ENCODE measurements around the gene PNMA8A. TPM values are rescaled to one million over a fixed set of nuclear protein-coding genes. Genes with fewer than 3 reads are reported as not detected.
A peak's percentile ranks its signal among the peaks of the same experiment; 100 is the strongest.

PNMA8A gene
- polyA plus RNA-seq, 1 donor (not counting 4 experiments of a cell fraction or from before 2014, with no cell fraction given) = 0.24 TPM

- Histone ChIP-seq H4K20me1 (ENCODE audit: control insufficient read depth, extremely low read depth, insufficient read depth, low read length) (no peaks in the 10 kb centered on the region), H3K27me3 (ENCODE audit: control insufficient read depth, extremely low read depth, insufficient read depth, low read length) (no peaks in the 10 kb centered on the region), H3K36me3 (ENCODE audit: control insufficient read depth in 2 of 2, extremely low read depth in 1 of 2, insufficient read depth in 2 of 2, low read length in 2 of 2) (no peaks in the 10 kb centered on the region), H3K9ac (ENCODE audit: control insufficient read depth, extremely low read depth, insufficient read depth, low read length) (no peak overlapping the region), H3K79me2 (ENCODE audit: control insufficient read depth, insufficient read depth, low read length) (no peaks in the 10 kb centered on the region), H3K9me3 (ENCODE audit: control insufficient read depth, low read depth, low read length) (peaks cover 2% of the 10 kb centered on the region), H3K27ac (ENCODE audit: control insufficient read depth, insufficient read depth, low read length) (no peak overlapping the region), H3K4me3 (ENCODE audit: control insufficient read depth in 2 of 3, extremely low read depth in 1 of 3, insufficient read depth in 2 of 3, low read depth in 1 of 3, low read length in 3 of 3) (no peak overlapping the region), H2AFZ (ENCODE audit: control insufficient read depth, low read length) (peak overlapping the region; percentile 19), H3K9me1 (ENCODE audit: control insufficient read depth, extremely low read depth, insufficient read depth, low read length) (no peaks in the 10 kb centered on the region), H3K4me1 (ENCODE audit: control insufficient read depth, extremely low read depth, insufficient read depth, low read length) (peaks cover 3% of the 10 kb centered on the region), H3K4me2 (ENCODE audit: control insufficient read depth, extremely low read depth, insufficient read depth, low read depth, low read length) (peak overlapping the region; percentile 27)
- TF ChIP-seq CTCF (optimal IDR thresholded peaks at IDR 0.05 in 1 of 3, IDR thresholded peaks at IDR 0.05 in 1 of 3, conservative IDR thresholded peaks at IDR 0.05 in 1 of 3; ENCODE audit: extremely low read depth in 1 of 3, insufficient read depth in 2 of 3, low read length in 3 of 3) = peak; percentile 79 to 97 (median 85)
- TF ChIP-seq EZH2 (IDR thresholded peaks at IDR 0.05; ENCODE audit: low read length) = no peak
- DNase-seq (ENCODE audit: low read depth, low spot score) = no peak
- no peak for FAIRE-seq
- dilution Hi-C loops (cut with MboI; ENCODE audit: extremely low pct_ligation_motif_present, low sequenced_read_pairs) = no loop called here
Observed at GRCh38 chr19:46513461-46514236, 42.3 kb upstream of the PNMA8A start.

GRCh38 chr19:46511237-46511636, 39.9 kb upstream of the PNMA8A start:
- H3K9me1 ChIP-seq (ENCODE audit: control insufficient read depth, extremely low read depth, insufficient read depth, low read length) = no peaks in the 10 kb centered on the region
- peaks cover 2% of the 10 kb centered on the region for H3K9me3 ChIP-seq (ENCODE audit: control insufficient read depth, low read depth, low read length)
- H3K4me1 ChIP-seq (ENCODE audit: control insufficient read depth, extremely low read depth, insufficient read depth, low read length) = peaks cover 3% of the 10 kb centered on the region
- H3K27ac ChIP-seq (ENCODE audit: control insufficient read depth, insufficient read depth, low read length) = no peak overlapping the region
- no peak overlapping the region for H3K4me2 ChIP-seq (ENCODE audit: control insufficient read depth, extremely low read depth, insufficient read depth, low read depth, low read length)
- H3K79me2 ChIP-seq (ENCODE audit: control insufficient read depth, insufficient read depth, low read length) = no peaks in the 10 kb centered on the region
- H3K4me3 ChIP-seq (ENCODE audit: control insufficient read depth in 2 of 3, extremely low read depth in 1 of 3, insufficient read depth in 2 of 3, low read depth in 1 of 3, low read length in 3 of 3) = no peak overlapping the region
- no peaks in the 10 kb centered on the region for H3K36me3 ChIP-seq (ENCODE audit: control insufficient read depth in 2 of 2, extremely low read depth in 1 of 2, insufficient read depth in 2 of 2, low read length in 2 of 2)
- no peak for FAIRE-seq
- no peak overlapping the region for H2AFZ ChIP-seq (ENCODE audit: control insufficient read depth, low read length)
- no peak for DNase-seq (ENCODE audit: low read depth, low spot score)
- no peaks in the 10 kb centered on the region for H3K27me3 ChIP-seq (ENCODE audit: control insufficient read depth, extremely low read depth, insufficient read depth, low read length)
- H4K20me1 ChIP-seq (ENCODE audit: control insufficient read depth, extremely low read depth, insufficient read depth, low read length) = no peaks in the 10 kb centered on the region
- dilution Hi-C loops (cut with MboI; ENCODE audit: extremely low pct_ligation_motif_present, low sequenced_read_pairs) = no loop called here
- TF ChIP-seq CTCF (optimal IDR thresholded peaks at IDR 0.05 in 1 of 3, IDR thresholded peaks at IDR 0.05 in 1 of 3, conservative IDR thresholded peaks at IDR 0.05 in 1 of 3; ENCODE audit: extremely low read depth in 1 of 3, insufficient read depth in 2 of 3, low read length in 3 of 3) (no peak), EZH2 (IDR thresholded peaks at IDR 0.05; ENCODE audit: low read length) (no peak)
- H3K9ac ChIP-seq (ENCODE audit: control insufficient read depth, extremely low read depth, insufficient read depth, low read length) = no peak overlapping the region

All from keratinocyte (primary cell).